ENCODE results near the gene SMIM3. TPM values are rescaled to one million over a fixed set of nuclear protein-coding genes. Genes with fewer than 3 reads are reported as not detected.

SMIM3 gene
- total and polyA plus RNA-seq, 10 of the 15 experiments (the other 5 are each of a cell fraction or from before 2014, with no cell fraction given) = 1.0 to 14.3 (median 7.7) TPM

DNA sequence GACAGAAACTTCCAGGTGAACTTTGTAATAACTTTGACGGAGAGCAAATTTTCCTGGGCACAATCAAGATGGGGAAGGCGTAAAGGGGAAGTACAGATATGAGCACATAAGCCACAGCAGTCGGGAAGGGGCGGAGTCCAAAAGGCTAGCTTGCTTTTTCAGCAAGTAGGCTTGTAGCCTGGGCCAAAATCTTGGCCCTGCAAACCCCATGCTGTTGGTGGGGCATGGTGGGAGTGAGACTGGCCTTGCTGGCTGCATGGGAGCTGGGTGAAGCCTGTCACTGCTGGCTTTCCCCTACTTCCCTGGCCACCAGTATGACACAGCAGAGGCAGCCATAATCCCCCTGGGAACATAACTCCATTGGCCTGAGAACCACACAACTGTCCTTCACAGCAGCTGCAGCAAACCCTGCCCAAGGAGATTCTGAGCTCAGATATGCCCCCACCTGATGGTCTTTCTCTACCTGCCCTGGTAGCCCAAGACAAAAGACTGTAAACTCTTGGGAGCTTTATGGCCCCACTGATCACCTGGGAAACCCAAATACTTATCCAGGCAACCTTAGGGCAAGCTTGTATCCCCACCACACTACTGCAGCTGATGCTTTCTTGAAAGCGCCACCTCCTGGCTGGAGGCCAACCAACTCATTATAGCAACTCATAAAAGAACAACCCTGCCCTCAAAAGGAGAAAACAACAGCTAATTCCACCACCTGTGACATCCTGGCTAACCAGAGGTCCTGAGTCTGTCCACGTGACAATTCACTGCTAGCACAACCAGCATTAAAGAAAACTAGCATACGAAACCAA is 43.8 kb upstream of the SMIM3 start (continued):
- TF ChIP-seq, protein P1, sequence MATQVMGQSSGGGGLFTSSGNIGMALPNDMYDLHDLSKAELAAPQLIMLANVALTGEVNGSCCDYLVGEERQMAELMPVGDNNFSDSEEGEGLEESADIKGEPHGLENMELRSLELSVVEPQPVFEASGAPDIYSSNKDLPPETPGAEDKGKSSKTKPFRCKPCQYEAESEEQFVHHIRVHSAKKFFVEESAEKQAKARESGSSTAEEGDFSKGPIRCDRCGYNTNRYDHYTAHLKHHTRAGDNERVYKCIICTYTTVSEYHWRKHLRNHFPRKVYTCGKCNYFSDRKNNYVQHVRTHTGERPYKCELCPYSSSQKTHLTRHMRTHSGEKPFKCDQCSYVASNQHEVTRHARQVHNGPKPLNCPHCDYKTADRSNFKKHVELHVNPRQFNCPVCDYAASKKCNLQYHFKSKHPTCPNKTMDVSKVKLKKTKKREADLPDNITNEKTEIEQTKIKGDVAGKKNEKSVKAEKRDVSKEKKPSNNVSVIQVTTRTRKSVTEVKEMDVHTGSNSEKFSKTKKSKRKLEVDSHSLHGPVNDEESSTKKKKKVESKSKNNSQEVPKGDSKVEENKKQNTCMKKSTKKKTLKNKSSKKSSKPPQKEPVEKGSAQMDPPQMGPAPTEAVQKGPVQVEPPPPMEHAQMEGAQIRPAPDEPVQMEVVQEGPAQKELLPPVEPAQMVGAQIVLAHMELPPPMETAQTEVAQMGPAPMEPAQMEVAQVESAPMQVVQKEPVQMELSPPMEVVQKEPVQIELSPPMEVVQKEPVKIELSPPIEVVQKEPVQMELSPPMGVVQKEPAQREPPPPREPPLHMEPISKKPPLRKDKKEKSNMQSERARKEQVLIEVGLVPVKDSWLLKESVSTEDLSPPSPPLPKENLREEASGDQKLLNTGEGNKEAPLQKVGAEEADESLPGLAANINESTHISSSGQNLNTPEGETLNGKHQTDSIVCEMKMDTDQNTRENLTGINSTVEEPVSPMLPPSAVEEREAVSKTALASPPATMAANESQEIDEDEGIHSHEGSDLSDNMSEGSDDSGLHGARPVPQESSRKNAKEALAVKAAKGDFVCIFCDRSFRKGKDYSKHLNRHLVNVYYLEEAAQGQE (IDR thresholded peaks at IDR 0.05; ENCODE audit: low read depth, low read length) = no peak
- TF ChIP-seq, protein P2, sequence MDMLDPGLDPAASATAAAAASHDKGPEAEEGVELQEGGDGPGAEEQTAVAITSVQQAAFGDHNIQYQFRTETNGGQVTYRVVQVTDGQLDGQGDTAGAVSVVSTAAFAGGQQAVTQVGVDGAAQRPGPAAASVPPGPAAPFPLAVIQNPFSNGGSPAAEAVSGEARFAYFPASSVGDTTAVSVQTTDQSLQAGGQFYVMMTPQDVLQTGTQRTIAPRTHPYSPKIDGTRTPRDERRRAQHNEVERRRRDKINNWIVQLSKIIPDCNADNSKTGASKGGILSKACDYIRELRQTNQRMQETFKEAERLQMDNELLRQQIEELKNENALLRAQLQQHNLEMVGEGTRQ (IDR thresholded peaks at IDR 0.05; ENCODE audit: borderline replicate concordance, low read depth, low read length) = no peak
- TF ChIP-seq NBN (IDR thresholded peaks at IDR 0.05) = no peak
- no peak for TF ChIP-seq CBFB (IDR thresholded peaks at IDR 0.05; ENCODE audit: low read depth)
- no peak for TF ChIP-seq RFX5 (IDR thresholded peaks at IDR 0.05; ENCODE audit: low read depth, low read length)
- peak; percentile 22; the same call in 1 of the 2 replicates for TF ChIP-seq ATF7 (IDR thresholded peaks at IDR 0.05; ENCODE audit: low read depth)
- no peak for TF ChIP-seq TBL1XR1 (IDR thresholded peaks at IDR 0.05; ENCODE audit: low read depth, low read length)

DNA sequence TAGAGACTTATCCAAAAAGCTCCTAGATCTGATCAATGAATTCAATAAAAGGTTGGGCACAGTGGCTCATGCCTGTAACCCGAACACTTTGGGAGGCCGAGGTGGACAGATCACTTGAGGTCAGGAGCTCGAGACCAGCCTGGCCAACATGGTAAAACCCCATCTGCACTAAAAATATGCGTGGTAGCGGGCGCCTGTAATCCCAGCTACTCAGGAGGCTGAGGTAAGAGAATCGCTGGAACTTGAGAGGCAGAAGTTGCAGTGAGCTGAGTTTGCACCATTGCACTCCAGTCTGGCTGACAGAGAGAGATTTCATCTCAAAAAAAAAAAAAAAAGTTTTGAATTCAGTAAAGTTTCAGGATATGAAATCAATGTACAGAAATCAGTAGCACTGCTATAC is 39.7 kb upstream of the SMIM3 start:
- ChIA-PET CTCF (interaction anchor here (0.7 to 1.0 kb wide), 2 partner anchors 80 to 226 kb away, joined by 3 to 4 read pairs; no protein-coding TSS in a partner anchor), RAD21 (ENCODE audit: unreplicated experiment) (no interaction called here), POLR2A (interaction anchor here (2.1 kb wide), 1 partner anchor 14 kb away, joined by 6 read pairs; no protein-coding TSS in a partner anchor), SMC1A (ENCODE audit: uncharacterized antibody, unreplicated experiment) (interaction anchor here (1.5 kb wide), 1 partner anchor 13 kb away, joined by 6 read pairs; no protein-coding TSS in a partner anchor)
- no peak overlapping the region for H2AFZ ChIP-seq (ENCODE audit: control insufficient read depth, low read depth, low read length)
- no peaks in the 10 kb centered on the region for H4K20me1 ChIP-seq (ENCODE audit: control insufficient read depth, insufficient read depth)
- H3K27me3 ChIP-seq (replicated peaks in 1 of 2; ENCODE audit: control insufficient read depth in 2 of 2, insufficient read depth in 2 of 2, low read length in 1 of 2) = no peaks in the 10 kb centered on the region
- H3K79me2 ChIP-seq (ENCODE audit: control insufficient read depth, insufficient read depth, low read length) = peaks cover 27% of the 10 kb centered on the region
- H3K4me1 ChIP-seq (ENCODE audit: control insufficient read depth, insufficient read depth, low read length) = peaks cover 14% of the 10 kb centered on the region
- peaks cover 2 to 15% of the 10 kb centered on the region in 2 experiments; a peak in 3 of 4 replicates for H3K36me3 ChIP-seq (ENCODE audit: control insufficient read depth in 2 of 2, insufficient read depth in 2 of 2, low read length in 1 of 2)
- WGBS (ENCODE audit: insufficient coverage, insufficient replicate concordance, low lambda C conversion rate, missing lambda C conversion rate) = 81% methylated on average over 7 of the region's 7 CpGs
- no peak overlapping the region for H3K4me2 ChIP-seq (ENCODE audit: control insufficient read depth, insufficient read depth)
- DNase-seq (ENCODE audit: low read depth, low spot score) = no peak
- in situ Hi-C loops (cut with MboI) = no loop called here
- H3K9me3 ChIP-seq (replicated peaks; ENCODE audit: control insufficient read depth, insufficient read depth, low read length) = peaks cover 6% of the 10 kb centered on the region
- H3K4me3 ChIP-seq = no peak overlapping the region
- no peak for TF ChIP-seq CHD2 (IDR thresholded peaks at IDR 0.05; ENCODE audit: borderline replicate concordance, low read depth, low read length)
- no peak for TF ChIP-seq ZNF384 (IDR thresholded peaks at IDR 0.05; ENCODE audit: borderline replicate concordance, low read depth, low read length)
- no peak for TF ChIP-seq CEBPB (IDR thresholded peaks at IDR 0.05; ENCODE audit: borderline replicate concordance in 1 of 2, low read depth in 2 of 2, low read length in 2 of 2)
- TF ChIP-seq, protein P3, sequence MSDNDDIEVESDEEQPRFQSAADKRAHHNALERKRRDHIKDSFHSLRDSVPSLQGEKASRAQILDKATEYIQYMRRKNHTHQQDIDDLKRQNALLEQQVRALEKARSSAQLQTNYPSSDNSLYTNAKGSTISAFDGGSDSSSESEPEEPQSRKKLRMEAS (IDR thresholded peaks at IDR 0.05; ENCODE audit: low read depth, low read length) = no peak
- no peak for TF ChIP-seq BCL11A (IDR thresholded peaks at IDR 0.05; ENCODE audit: low read depth, low read length)
- TF ChIP-seq SMARCA5 (IDR thresholded peaks at IDR 0.05) = no peak
- TF ChIP-seq, protein P4, sequence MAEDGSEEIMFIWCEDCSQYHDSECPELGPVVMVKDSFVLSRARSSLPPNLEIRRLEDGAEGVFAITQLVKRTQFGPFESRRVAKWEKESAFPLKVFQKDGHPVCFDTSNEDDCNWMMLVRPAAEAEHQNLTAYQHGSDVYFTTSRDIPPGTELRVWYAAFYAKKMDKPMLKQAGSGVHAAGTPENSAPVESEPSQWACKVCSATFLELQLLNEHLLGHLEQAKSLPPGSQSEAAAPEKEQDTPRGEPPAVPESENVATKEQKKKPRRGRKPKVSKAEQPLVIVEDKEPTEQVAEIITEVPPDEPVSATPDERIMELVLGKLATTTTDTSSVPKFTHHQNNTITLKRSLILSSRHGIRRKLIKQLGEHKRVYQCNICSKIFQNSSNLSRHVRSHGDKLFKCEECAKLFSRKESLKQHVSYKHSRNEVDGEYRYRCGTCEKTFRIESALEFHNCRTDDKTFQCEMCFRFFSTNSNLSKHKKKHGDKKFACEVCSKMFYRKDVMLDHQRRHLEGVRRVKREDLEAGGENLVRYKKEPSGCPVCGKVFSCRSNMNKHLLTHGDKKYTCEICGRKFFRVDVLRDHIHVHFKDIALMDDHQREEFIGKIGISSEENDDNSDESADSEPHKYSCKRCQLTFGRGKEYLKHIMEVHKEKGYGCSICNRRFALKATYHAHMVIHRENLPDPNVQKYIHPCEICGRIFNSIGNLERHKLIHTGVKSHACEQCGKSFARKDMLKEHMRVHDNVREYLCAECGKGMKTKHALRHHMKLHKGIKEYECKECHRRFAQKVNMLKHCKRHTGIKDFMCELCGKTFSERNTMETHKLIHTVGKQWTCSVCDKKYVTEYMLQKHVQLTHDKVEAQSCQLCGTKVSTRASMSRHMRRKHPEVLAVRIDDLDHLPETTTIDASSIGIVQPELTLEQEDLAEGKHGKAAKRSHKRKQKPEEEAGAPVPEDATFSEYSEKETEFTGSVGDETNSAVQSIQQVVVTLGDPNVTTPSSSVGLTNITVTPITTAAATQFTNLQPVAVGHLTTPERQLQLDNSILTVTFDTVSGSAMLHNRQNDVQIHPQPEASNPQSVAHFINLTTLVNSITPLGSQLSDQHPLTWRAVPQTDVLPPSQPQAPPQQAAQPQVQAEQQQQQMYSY (CRISPR knock-in tag; IDR thresholded peaks at IDR 0.05) = no peak
- no peak overlapping the region for H3K27ac ChIP-seq (ENCODE audit: control insufficient read depth, insufficient read depth)
- FAIRE-seq = no peak
- intact Hi-C loops (cut with micrococcal nuclease; ENCODE audit: unreplicated experiment) = no loop called here
- BruUV-seq (replicated peaks) = no TSS peak
- H3K9ac ChIP-seq (ENCODE audit: control insufficient read depth, insufficient read depth, low read length) = no peak overlapping the region
- ATAC-seq = no peak

All from GM12878 (cell line).